ENCODE data around the gene RGS9BP.

DNA sequence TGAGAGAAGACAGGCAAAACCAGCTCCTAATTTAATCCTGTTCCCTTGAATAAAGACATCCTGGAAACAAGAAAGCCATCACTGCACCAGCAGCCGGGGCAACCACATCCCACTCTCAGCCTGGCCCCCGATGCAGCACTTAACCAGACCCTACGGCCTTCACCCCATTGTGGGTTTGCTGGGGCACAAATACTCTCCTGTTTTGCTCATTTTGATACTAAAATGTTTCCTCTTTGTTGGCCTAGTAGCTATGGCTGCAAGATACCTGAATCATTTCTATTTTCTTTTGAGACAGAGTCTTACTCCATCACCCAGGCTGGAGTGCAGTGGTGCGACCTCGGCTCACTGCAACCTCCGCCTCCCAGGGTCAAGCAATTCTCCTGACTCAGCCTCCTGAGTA is 29.1 kb upstream of the RGS9BP start:
- TF ChIP-seq POLR2A (IDR thresholded peaks at IDR 0.05), result no peak
- TF ChIP-seq, protein P1, sequence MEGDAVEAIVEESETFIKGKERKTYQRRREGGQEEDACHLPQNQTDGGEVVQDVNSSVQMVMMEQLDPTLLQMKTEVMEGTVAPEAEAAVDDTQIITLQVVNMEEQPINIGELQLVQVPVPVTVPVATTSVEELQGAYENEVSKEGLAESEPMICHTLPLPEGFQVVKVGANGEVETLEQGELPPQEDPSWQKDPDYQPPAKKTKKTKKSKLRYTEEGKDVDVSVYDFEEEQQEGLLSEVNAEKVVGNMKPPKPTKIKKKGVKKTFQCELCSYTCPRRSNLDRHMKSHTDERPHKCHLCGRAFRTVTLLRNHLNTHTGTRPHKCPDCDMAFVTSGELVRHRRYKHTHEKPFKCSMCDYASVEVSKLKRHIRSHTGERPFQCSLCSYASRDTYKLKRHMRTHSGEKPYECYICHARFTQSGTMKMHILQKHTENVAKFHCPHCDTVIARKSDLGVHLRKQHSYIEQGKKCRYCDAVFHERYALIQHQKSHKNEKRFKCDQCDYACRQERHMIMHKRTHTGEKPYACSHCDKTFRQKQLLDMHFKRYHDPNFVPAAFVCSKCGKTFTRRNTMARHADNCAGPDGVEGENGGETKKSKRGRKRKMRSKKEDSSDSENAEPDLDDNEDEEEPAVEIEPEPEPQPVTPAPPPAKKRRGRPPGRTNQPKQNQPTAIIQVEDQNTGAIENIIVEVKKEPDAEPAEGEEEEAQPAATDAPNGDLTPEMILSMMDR (IDR thresholded peaks at IDR 0.05), result no peak
- TF ChIP-seq EP300 (IDR thresholded peaks at IDR 0.05), result no peak

Measured in tibial nerve (tissue), 4 donors.